GM19395 (cell line): Measurements from ENCODE around the gene CNOT4.

Experiments
- ATAC-seq: cut with Tn5 transposase; IDR thresholded peaks from one replicate; pipeline ENCODE4 v1.9.1; 2021; ENCODE audit warnings: mild to moderate bottlenecking, moderate library complexity; ENCODE audit not compliant: unreplicated experiment

The CNOT4 gene

GRCh38 chr7:135409845-135410542 is 99.9 kb downstream of the CNOT4 start:
- no peak for ATAC-seq

DNA sequence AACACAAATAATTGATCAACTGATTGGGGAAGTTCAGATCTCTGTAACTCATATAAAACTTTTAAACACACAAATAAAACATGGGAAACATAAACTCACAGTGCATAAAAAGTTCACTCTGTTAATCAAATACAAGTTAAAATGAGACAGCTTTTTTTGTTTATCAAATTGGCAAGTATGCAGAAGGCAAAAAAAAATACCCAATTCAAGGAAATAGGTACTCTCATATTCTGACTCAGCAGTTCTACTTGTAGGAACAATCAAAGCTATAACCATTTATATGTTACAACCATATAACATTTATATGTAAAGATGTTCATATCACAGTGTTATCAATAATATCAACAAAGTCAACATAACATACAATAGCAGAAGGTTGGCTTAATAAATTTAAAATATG is 102.0 kb downstream of the CNOT4 start:
- ATAC-seq: no peak

DNA sequence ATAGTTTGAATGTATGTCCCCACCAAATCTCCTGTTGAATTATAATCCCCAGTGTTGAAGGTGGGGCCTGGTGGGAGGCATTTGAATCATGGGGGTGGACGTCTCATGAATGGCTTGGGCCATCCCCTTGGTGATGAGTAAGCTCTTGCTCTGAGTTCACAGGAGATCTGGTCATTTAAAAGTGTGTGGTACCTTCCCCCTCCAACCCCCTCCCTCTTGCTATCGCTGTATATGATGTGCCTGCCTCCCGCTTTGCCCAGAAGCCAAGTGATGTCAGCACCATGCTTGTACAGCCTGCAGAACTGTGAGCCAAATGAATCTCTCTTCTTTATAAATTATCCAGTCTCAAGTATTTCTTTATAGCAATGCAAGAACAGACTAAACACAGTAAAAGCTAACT is 103.0 kb downstream of the CNOT4 start:
- no peak for ATAC-seq

DNA sequence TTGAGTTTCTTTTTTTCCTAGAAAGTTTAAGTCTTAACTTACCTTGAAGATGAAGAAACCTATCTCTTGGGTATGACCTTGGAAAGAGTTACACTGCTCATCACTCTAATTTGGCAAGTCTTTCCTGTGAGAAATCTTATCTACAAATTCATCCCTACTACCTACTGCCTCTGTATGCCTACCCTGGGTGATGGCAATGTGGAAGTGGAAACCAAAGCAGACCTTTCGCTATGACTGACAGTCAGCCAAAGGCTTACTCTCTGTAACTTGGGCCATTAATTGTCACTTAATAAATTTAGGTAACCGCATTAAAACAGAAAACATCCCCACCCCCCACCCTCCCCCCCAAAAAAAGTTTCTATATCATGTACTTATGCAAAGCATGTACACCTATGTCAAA is 103.9 kb downstream of the CNOT4 start:
- no peak for ATAC-seq

GRCh38 chr7:135403302-135403701 is 106.6 kb downstream of the CNOT4 start:
- no peak for ATAC-seq

DNA sequence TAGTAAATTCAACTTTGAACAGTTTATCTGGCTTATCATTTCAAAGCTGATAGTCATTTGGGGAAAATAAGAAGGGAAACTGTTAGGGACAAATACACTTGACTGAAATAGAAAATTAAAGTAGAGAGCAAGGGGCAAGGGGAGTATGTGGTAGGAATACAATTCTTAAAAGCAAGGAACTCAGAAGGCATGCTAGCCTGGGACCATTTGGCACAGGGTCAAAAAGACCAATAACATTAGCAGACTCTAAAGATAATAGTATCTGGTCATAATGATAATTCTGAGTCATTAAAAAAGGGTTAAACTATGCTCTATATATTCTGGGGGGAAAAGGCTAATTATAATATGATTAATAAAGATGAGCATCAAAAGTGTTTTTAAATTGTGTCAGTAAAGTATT is 112.2 kb downstream of the CNOT4 start:
- no peak for ATAC-seq

GRCh38 chr7:135392701-135393100 is 117.2 kb downstream of the CNOT4 start:
- ATAC-seq: no peak

GRCh38 chr7:135391514-135391913 is 118.4 kb downstream of the CNOT4 start:
- no peak for ATAC-seq

- no peak for ATAC-seq
Measured at GRCh38 chr7:135390829-135391228, 119.1 kb downstream of the CNOT4 start.

DNA sequence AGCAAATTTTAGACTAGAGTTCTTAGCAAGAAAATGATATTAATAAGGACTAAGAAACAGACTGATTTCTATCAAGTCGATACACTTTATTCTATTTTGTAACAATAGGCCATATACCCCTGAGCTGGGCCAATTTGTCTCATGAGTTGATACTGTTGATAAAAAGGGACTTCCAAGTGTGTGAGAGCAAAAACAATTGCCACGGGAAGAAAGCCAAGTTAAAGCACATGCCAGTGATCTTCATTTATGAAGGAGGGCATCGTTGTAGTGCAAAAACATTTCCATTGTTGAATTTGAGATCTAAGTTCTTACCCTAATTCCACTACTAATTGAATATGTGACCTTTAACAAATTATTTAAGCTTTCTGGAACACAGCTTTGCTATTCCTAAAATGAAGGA is 119.9 kb downstream of the CNOT4 start:
- ATAC-seq: no peak

GRCh38 chr7:135388616-135389015 is 121.3 kb downstream of the CNOT4 start:
- no peak for ATAC-seq

DNA sequence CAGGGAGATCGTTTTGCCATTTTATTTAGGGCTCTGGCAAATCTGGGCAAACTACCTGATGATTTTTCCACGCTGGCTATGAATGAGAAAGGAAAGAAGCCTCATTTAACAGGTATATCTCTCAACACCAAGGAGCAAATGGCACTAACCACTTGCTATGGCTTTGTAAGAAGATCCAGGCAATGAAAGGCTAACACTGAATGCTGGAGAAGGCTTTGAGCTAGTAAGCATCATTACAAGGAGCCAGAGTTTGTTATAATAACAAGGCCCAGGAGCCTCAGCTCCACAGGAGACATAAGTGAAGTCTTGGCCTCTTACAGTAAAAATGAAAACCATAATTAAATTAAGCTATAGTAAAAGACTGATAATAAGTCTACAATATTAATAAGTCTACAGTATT is 123.1 kb downstream of the CNOT4 start:
- ATAC-seq: no peak

DNA sequence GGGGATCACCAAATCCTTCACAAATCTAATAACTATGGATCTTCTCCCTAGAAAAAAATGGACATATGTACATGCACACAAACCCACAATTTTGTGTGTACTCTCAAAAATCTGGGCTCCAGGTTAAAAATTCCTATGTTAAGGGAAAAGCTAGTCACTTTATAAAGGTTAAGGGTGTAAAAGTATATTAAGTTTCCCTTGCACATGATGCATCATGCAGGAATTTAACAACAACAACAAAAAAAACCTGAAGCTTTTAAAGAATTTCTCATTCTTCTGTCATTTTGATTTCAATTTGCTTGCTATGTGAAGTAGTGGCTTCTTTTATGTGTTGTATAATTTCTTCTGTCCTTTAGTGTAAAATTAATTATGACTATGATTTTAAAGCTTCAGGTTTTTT is 123.7 kb downstream of the CNOT4 start:
- ATAC-seq: no peak

DNA sequence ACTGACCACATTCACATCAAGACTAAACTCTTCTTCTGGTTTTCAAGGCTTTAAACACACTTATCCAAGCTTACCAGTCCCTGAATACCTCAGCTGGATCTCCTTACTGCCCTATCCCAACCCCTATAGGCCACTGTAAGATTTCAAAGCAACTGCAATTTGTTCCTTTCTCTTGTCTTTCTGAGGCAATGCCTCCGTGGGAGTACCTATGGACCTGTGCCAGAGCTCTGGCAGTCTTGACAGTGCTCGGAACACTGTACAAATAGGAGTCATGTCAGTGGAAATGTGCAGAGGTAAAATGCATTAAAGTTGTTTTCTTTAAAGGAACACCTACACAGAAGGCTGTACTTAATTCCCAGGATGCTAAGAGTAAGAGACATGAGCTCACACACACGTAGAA is 124.7 kb downstream of the CNOT4 start:
- ATAC-seq: no peak

- no peak for ATAC-seq
Measured at GRCh38 chr7:135383525-135384175, 126.3 kb downstream of the CNOT4 start.

DNA sequence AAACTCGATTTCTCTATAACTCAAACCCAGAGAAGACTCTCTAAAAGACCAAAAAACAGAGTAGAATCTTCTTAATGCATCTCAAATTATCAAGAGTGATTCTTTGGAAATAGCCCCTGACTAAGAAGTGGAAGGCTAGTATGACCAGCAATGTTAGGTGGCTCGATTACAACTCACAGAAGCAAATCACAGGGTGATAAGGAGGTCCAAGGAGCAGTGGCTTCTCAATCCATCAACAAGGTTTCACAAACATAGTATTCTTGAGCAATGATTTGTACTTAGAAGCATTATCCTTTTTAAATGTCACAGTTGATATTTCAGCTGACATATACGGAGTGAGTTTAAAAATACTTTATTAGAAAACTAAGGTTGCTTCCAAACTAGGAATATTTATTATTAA is 127.7 kb downstream of the CNOT4 start:
- no peak for ATAC-seq

DNA sequence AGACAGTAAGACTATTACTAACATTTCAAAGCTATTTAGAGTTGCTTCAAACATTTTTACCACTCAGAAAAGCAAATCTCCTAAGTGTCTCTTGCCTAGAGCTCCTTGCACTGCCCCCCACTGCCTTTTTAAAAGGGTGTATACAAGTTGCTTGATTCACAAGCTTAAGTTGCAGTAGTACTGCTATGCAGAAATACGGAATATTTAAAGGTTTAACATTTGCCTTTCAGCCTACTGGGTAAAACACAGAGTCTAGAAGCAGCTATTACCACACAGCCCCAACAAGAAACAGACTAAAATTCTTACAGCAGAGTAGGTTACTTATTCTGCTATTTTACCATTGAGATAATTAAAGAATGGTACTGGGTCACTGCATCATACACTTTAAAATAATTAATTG is 128.5 kb downstream of the CNOT4 start:
- no peak for ATAC-seq

DNA sequence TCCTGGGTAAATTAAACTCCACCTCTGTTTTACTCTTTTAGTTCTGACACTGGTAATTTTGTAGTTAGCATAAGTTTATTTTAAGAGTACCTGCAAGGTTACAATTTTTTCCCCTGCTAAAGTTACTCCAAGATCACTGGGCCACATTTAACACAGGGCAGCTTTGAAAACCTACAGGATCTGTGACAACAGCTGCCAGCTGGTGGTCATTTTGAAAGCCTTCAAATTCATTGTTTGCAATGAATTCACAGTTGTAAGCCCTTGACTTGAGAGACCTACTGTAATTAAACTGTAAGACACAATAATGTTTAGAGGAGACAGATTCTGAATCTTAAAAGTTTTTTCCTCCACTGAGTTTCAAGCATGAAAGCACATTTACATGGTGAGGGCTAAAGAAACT is 129.6 kb downstream of the CNOT4 start:
- no peak for ATAC-seq

DNA sequence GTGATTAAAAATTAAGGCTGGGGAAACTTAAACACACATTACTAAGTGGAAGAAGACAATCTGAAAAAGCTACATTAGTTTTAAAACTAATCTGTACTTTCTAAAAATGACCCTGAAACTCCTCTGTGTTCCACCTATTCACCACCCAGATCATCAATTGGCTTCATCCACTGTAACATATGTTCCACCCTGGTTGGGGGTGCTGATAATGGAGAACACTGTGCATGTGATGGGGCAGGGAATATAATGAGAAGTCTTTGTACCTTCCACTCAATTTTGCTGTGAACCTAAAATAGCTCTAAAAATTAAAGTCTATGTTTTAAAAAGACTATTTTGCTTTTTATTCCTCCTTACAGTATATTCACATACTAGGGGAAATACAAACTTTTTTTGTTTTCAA is 132.7 kb downstream of the CNOT4 start:
- ATAC-seq: no peak

DNA sequence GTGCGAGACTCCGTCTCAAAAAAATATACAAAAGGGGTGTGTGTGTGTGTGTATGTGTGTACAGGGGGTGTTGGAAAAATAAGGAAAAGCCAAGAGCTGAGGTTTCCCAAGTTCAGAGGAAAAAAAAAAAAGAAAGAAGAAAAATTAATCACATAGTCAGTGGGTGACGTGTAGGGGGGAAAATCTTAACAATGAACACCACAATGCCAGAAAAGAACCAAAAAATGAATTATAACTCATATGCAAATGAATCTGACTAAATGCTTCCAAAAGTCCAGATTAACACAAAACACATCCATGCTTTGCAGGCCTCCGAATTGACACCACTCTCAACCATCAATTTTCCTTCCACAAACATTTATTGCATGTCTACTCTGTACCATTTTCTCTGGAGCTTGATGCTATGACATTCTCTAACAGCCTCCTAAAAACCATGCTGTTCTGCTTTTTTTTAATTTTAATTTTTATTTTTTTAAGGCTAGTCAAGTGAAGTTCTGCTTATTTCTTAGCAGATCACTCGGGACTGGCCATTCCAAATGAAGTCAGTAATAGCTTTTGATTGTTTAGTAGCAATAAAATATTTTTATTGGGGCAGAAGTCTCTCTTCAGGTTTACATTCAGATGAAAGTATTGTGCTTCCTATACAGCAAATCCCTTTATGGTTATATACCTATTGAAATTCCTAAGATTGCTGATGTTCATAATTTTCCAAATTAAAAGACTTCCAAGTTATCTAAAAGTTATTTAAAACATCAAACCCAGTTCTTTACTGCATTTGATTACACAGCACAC is 133.8 kb downstream of the CNOT4 start:
- ATAC-seq: no peak

DNA sequence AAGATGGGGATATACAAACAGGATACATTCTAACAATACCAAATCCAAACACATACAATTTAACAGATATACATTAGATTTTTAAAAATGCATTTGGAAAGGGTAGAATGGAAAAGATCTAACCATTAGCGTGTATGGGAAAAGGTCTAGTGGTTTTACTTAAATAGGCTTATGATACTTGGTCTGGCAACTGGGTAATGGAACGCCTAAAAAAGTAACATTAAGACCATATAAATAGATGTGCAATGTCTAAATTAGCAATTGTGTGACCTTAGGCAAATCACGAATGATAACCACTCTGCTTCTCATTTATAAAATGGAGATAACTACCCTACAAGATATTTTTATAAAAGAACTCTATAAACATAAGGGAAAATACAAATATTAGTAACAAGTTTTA is 135.2 kb downstream of the CNOT4 start:
- no peak for ATAC-seq

DNA sequence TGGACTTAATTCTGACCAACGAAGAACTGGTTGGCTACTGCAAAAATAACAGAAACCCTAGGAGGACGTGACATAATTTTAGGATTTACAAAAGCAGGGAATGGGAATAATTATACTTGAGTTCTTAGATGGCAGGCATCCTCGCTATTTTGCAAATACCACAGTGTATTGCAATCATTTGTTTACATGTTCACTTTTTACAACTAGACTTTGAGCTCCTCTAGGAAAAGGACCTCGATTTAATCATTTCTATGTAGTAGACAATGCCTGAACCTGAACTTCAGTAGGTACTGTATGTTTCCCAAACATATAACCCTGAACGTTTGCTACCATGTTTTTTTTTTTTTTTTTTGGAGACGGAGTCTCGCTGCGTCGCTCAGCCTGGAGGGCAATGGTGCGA is 137.7 kb downstream of the CNOT4 start:
- ATAC-seq: no peak
